NCI-H1417 treated with DMSO at 0.1 percent for 48 hours (cell line): Measurements from ENCODE around the gene GGCX.

ENCODE experiments used
- DNase-seq: peaks from one replicate; lab custom pipeline; 2025; lab: John Stamatoyannopoulos, UW

Gene GGCX

GRCh38 chr2:85516653-85517389 is 44.5 kb downstream of the GGCX start:
- no peak for DNase-seq

GRCh38 chr2:85514323-85514722 is 47.0 kb downstream of the GGCX start:
- DNase-seq = no peak

- DNase-seq = no peak
These were observed 50.1 kb downstream of the GGCX start for GRCh38 chr2:85511008-85511811.

- no peak for DNase-seq
These were observed 54.5 kb downstream of the GGCX start for GRCh38 chr2:85506768-85507181.

GRCh38 chr2:85505551-85506238 is 55.6 kb downstream of the GGCX start:
- no peak for DNase-seq

GRCh38 chr2:85504778-85505261 is 56.5 kb downstream of the GGCX start:
- no peak for DNase-seq

GRCh38 chr2:85503851-85504777 is 57.2 kb downstream of the GGCX start:
- DNase-seq = no peak

GRCh38 chr2:85503168-85503850 is 58.0 kb downstream of the GGCX start:
- no peak for DNase-seq

GRCh38 chr2:85502720-85503119 is 58.6 kb downstream of the GGCX start:
- DNase-seq = no peak

GRCh38 chr2:85501248-85501647 is 60.0 kb downstream of the GGCX start:
- no peak for DNase-seq

GRCh38 chr2:85497944-85498630 is 63.2 kb downstream of the GGCX start:
- DNase-seq = no peak

- DNase-seq = no peak
These were observed 64.9 kb downstream of the GGCX start for GRCh38 chr2:85496436-85496835.
